NCI-H345 (cell line): ENCODE data around the gene EXOC3L2.
"Not testable (repeated sequence)": the region's sequence is repeated elsewhere in the genome, so short reads cannot be mapped to it uniquely, and the experiment has no call there.

Experiments used
- DNase-seq: peaks from one replicate; lab custom pipeline; 2025; lab: John Stamatoyannopoulos, UW

EXOC3L2 gene

DNA sequence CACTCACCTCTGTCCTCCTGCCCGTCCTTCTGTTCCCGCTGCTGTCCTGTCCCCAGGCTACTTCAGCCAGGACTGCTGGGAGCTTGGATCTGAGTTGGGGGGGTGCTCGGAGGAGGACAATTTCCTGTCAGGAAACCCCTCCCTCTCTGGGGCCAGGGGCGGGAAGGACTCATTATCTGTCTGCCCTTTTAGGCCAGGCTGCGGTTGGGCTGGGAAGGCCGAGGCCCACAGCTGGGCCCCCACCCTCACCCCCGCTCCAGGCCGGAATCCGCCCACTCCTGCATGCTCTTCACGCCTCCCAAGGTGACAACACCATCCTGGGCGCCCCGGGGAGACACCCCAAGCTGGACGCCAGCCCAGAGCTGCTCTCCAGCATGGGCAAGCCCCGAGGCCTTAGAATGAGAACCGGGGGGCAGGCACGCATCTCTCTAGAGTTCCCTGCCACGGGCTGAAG lies at the start of gene EXOC3L2:
Gene EXOC3L2, minus strand, starts transcription at position 74 of the 454 bp plus-strand sequence. CDS start 6,362 bp downstream, outside the sequence.
- DNase-seq: no peak

DNA sequence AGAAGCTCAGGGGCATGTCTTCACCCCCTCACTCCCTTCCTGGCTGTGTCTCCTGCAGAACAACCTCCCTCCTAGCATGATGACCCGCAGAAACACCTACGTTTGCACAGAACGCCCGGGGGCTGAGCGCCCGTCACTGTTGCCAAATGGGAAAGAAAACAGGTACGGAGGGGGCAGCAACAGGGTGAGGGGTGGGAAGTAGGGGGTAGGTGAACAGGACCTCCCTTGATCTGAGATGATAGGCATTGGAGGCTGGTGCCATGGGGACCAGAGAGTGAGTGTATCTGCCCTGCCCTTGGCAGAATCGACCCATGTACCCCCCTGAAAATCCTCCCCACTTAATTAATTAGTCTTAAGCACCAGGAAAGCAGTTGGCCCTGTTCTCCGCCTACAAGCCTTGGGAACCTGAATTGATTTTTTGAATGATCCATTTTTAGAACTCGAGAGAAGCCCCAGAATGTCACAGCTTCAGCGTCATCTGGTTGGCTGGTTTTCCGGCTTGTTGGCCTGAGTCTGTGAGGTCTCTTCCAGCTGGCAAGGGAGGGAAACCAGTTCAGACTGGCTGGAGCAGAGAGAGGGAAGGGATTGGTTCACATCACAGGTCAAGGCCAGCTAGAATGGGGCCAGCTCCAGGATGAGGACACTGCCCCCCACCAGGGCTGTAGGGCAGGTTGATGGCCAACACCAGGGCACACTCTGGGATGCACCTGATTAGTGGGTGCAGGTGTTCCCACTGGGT lies 49.3 kb upstream of the EXOC3L2 start:
- DNase-seq: no peak

DNA sequence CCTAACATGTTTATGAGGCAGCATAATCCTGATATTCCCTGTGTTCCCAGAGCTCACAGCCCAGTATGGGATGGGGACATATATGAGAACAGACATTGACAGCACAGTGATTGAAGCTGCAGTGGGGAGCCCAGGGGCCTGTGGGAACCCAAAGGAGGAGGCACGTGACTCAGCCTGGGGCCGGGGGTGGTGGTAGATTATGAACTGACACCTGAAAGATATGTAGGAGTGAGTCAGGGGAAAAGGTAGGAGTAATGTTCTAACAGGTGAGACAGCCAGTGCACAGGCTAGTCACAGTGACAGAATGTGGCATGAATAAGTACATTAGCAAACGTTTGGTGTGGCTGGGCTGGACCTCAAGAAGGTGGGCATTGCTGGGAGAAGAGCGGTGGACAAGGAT lies 48.5 kb upstream of the EXOC3L2 start:
- DNase-seq: no peak

DNA sequence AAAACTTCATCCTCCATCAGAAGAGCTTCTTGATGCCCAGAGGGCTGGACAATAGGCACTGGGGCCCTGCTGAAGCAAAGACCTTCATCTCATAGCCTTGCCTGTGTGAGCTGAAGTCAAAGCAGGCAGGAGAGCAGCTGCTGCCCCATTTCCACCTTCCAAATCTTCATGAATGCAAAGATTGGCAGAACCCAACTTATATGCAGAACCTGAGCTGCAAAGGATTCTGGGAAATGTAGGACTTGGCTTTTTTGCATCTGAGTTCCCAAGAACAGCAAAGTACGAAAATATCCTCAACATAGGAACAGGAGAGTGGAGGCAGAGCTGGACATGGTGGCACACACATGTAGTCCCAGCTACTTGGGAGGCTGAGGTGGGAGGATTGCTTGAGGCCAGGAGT lies 46.6 kb upstream of the EXOC3L2 start:
- DNase-seq: no peak

DNA sequence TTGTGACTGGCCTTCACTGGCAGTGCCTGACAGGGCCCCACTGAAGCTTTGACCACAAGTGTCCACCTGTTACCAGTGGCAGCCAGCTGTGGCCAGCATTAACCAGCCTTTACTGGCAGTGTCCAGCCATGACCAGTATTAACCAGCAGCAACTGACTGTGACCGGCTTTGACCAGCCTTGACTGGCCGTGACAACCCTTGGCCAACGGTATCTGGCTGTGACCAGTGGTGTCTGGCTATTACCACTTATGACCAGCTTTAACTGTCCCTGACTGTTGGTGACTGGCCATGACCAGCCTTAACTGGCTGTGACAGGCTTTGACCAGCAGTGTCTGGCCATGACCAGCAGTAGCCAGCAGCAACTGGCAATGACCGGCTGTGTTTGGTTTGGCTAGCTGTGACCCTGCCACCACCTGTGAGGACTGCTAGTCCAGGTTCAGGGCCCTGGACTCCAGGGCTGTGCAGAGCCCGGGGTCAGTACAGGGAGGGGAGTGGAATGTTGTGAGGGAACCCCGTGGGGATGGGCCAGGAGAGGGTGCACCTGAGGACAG lies 45.2 kb upstream of the EXOC3L2 start:
- DNase-seq: no peak

DNA sequence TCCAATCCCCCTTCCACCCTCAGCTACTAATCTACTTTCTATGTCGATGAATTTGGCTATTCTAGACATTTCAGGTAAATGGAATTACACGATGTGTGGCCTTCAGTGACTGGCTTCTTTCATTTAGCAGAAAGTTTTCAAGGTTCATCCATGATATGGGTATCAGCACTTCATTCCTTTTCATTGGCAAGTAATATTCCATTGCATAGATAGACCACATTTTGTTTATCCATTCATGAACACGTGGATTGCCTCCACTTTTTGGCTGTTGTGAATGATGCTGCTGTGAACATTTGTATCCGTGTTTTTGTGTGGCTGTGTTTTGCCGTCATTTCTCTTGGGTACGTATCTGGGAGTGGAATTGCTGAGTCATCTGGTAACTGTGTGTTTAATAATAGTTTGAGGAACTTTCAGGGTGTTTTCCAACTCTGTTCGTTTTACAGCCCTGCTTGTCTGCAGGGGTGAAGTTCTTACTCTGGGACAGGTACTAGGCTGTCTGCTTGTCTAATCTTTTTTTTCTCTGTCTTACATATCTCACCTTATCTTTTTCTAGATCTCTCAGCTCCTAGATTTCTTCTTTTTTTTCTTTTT lies 38.3 kb upstream of the EXOC3L2 start:
- DNase-seq: no peak

DNA sequence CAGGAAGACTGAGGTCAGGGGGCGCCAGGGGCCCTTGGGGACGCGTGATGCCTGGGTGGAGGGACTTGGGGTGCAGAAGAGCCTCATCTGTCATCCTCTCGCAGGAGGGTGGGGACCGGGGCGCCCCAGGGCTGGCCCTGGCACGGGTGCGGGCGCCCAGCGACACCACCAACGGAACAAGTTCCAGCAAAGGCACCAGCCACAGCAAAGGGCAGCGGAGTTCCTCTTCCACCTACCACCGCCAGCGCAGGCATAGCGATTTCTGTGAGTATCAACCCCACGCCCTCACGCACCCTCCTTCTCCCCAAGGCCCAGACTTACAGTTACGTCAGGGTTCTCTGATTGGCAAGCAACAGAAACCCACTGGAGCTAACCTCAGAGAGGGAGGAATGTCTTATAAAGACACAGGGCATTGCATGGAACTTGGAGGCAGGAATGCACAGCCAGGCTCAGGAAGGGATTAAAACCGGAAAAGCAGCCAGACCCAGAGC lies 35.3 kb upstream of the EXOC3L2 start:
- DNase-seq: no peak

DNA sequence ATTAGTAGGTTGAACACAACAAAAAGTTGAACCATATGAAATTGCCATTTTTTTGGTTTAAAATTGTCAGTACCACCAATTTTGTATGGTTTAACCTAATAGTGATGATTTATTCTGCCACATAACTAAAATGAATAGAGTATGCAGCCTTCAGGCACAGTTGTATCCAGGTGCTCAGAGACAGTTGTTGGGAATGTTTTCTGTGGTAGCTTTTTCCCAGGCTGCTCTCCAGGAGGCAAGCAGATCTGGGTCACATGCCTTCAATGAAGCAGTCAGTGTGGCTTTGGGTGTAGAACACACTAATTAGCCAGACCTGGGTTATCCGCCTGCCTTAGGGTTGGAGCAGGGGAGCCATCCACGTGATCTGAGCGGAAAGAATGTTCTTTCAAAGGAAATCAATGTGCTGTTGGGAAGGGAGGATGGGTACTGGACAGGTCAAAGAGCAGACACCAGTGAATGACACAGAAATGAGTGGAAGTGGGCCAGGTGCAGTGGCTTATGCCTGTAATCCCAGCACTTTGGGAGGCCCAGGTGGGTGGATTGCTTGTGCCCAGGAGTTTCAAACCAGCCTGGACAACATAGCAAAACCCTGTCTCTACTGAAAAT lies 34.5 kb upstream of the EXOC3L2 start:
- no peak for DNase-seq

DNA sequence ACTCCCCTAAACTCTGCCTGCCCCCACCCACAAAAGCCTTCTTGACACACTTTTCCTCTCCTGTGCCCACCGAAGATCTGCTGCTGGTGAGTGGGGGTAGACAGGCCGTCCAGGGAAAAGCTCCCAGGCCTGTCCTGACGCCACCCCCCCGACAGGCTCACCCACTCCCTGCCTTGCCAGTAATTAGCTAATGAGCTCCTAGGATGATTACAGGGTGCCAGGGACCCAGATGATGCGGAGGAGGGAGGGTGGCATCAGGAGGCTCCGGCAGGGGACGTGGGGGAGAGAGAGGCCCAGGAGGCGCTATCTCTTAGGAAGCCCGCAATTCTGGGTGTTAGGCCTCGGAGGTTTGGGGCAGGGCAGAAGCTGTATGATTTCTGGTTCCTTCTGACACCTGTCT lies 32.9 kb upstream of the EXOC3L2 start:
- no peak for DNase-seq

DNA sequence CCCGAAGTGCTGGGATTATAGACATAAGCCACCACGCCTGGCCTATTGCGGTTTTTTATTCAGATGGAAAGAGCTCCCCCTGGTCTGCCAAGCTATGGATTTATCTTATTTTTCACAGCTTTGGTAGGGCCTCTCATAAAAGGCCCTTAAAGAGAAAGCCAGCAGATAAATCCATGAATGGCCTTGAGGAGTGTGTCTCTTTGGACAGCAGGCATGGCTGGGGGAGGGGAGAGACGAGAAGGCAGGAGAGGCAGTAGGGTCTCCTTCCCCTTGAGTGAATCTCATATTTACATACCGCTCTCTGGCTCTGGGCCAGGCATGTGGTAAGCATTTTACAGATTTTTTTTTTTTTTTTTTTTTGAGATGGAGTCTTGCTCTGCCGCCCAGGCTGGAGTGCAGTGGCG lies 31.1 kb upstream of the EXOC3L2 start:
- peak; percentile 48 for DNase-seq

DNA sequence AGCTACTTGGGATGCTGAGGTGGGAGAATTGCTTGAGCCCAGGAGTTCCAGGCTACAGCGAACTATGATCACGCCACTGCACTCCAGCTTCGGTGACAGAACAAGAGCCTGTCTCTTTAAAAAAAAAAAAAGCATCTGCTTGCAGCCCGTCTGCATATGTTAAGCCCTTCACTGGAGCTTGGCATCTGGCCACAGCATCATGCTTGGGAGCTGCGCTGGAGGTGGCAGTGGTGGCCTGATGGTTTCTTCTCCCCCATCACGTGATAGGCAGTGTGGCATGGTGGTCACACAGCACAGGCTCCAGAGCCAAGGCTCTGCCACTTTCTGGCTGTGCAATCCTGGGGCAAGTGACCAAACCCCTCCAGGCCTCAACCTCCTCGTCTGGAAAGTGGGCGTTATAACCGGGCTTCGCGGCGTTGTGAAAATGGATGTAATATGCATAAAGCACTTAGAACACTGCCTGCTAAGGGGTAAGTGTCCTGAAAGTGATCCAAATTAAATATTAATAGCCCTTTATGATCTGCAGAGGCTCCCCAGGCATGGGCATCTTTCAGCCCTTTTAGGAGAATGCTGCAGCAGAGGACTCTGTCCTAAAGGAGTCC lies 30.3 kb upstream of the EXOC3L2 start:
- DNase-seq: peak; percentile 70

DNA sequence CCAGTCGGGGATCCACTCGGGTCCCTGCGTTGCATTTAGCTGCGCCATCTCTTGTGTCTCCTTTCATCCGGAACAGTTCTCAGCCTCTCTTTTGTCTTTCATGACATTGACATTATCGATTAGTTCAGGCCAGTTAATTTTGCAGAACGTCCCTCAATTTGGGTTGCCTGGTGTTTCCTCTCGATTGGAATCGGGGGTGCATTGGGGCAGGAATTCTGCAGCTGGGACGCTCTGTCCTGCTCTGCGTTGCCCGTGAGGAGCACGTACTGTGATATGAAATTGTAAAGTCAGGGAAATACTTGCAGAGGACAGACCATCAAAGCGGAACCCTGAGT lies 28.3 kb upstream of the EXOC3L2 start:
- no peak for DNase-seq

DNA sequence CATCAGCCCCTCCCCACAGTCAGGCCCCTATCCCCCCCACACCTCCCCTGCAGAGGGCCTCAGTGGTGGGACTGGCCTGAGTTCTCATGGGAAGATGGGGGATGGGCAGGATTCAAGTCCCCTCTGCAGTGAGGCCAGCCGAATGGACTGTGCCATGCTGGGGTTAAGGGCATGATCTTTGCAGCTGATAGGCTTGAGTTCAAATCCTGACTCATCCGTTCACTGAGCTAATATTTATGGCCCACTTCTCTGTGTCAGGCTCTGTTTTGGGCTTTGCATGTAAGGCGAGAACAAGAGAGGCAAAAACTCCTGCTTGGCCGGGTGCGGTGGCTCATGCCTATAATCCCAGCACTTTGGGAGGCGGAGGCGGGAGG lies 26.5 kb upstream of the EXOC3L2 start:
- DNase-seq: no peak

DNA sequence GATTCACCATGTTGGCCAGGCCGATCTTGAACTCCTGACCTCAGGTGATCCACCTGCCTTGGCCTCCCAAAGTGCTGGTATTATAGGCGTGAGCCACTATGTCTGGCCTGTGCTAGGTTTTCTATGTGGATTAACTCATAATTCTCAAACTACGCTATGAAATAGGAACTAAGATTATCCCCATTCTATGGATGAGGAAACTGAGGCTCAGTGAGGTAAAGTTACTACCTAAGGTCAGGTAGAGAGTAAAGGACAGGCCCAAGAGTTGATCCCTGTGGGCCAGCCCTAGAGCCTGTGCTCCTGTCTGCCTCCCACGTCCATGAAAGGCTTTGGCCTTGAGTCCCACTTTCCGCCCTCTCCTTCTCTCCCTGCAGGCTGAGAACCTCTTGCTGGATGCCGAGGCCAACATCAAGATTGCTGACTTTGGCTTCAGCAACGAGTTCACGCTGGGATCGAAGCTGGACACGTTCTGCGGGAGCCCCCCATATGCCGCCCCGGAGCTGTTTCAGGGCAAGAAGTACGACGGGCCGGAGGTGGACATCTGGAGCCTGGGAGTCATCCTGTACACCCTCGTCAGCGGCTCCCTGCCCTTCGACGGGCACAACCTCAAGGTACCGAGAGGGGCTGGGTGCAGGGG lies 26.0 kb upstream of the EXOC3L2 start:
- DNase-seq: no peak

DNA sequence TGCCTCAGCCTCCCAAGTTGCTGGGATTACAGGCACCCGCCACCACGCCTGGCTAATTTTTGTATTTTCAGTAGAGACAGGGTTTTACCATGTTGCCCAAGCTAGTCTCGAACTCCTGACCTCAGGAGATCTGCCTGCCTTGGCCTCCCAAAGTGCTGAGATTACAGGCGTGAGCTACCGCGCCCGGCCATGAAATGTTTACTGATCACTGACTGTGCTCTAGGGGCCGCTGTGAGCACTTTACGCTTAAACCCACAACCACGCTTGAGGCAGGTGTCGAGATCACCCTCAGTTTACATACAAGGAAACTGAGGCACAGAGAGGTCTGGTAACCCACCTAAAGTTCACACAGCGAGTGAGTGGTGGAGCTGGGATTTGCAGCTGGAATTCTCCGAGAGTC lies 24.7 kb upstream of the EXOC3L2 start:
- not testable (repeated sequence) for DNase-seq

DNA sequence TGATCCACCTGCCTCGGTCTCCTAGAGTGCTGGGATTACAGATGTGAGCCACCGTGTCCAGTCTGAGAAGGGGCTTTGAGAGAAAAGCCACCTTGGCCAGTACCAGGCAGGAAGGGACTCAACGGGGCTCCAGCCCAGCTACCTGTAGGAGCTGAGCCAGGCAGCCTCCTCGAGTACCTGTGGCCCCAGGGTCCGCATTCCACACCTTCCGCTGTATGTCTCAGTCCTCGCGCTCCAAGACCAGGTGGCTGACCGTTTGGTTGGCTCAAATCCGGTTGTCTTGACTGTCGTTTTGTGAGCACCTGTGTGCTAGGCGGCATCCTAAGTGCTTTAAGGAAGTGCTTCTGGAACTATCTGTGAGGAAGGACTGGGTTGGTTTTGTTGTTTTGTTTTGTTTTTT lies 22.1 kb upstream of the EXOC3L2 start:
- no peak for DNase-seq

DNA sequence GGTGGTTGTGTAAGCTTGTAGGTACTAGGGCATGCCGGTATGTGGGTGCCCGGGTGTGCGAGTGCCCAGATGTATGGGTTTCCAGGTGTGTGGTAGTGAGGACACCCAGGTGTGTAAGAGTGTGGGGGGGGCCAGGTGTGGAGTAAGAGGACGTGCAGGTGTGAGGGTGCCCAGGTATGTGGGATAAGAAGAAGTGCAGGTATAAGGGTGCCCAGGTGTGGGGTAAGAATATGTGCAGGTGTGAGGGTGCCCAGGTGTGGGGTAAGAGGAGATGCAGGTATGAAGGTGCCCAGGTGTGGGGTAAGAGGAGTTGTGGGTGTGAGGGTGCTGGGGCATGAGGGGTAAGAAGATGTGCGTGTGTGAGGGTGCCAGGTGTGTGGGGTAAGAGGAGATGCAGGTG lies 20.2 kb upstream of the EXOC3L2 start:
- no peak for DNase-seq

DNA sequence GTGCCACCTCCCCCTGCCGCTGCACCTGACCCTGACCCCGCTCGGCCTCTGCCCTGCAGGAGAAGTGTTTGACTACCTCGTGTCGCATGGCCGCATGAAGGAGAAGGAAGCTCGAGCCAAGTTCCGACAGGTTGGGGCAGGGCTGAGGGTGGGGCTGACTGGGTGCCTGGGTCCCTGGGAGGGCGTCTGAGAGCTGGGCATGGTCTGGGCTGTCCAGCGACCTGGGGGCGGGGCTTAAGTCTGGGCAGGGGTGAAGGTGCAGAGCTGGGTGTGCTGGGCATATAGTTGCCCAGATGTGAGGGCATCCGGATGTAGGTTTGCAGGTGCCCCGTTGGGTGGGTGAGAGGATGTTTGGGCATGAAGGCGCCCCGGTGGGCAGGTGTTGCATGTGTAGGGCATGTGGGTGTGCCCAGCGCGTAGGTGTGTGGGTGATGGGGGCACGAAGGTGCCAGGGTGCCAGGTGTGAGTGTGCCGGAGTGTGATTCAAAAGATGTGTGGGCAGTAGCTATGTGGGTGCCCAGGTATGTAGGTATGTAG lies 19.6 kb upstream of the EXOC3L2 start:
- no peak for DNase-seq

DNA sequence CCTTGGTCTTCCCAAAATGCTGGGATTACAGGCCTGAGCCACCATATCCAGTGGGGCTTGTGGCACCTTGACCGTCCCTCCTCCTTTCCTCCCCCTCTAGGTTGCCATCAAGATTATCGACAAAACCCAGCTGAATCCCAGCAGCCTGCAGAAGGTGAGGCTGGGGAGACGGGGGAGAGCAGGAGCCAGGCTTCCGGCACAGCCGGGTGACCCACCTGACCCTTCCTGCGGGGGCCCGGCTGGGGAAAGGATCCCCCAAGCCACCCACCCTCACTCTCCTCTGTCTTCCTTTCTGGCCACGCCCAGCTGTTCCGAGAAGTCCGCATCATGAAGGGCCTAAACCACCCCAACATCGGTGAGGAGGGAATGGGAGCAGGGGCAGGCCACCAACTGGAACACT lies 17.8 kb upstream of the EXOC3L2 start:
- DNase-seq: no peak

DNA sequence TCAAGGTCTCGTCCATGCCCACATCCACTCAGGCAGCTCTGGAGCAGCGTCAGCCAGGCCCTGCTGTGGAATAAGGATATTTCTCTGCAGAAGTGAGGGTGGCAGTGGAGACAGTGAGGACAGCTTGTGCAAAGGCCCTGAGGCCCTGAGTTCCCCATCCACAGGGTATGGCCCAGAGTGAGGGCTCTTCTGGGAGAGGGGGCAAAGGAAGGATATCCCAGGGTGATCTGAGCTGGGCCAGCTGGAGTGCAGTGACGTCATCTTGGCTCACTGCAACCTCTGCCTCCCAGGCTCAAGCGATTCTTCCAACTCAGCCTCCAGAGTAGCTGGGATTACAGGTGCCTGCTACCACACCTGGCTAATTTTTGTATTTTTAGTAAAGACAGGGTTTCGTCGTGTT lies 17.4 kb upstream of the EXOC3L2 start:
- DNase-seq: no peak

DNA sequence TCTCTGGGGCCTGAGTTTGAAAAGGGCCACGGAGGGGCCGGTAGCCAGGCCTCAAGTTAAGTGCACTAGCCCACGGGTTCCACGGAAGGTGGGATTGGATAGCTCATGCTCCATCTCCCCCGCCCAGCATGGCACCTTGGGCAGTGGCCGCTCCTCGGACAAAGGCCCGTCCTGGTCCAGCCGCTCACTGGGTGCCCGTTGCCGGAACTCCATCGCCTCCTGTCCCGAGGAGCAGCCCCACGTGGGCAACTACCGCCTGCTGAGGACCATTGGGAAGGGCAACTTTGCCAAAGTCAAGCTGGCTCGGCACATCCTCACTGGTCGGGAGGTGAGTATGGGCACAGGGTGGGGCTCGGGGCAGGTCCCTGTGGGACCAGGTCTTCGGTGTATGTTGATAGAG lies 13.7 kb upstream of the EXOC3L2 start:
- DNase-seq: no peak

DNA sequence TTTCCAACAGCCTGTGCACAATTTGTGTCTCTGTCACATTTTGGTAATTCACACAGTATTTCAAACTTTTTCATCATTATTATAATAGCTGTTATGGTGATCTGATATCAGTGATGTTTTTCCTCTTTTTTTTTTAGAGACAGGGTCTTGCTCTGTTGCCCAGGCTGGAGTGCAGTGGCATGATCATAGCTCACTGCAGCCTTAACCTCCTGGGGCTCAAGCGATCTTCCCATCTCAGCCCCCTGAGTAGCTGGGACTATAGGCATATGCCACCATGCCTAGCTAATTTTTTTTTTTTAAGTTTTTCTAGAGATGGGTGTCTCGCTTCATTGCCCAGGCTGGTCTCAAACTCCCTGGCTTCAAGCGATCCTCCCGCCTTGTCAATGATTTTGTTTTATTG lies 11.6 kb upstream of the EXOC3L2 start:
- no peak for DNase-seq
